Neural progenitor cell (in vitro differentiated cells): ENCODE data around the gene DDX10. TPM values are rescaled to one million over a fixed set of nuclear protein-coding genes. Genes with fewer than 3 reads are reported as not detected.

Experiments used
- DNase-seq: peaks from one replicate; pipeline ENCODE4 v3.0.0-alpha.2; 2016; ENCODE audit warnings: low spot score
- H2AFZ ChIP-seq: fragments of 200-600 bp; sonication (generic); replicated peaks from 2 replicates; pipeline ENCODE4 v1.6.1; 2016; ENCODE audit warnings: antibody characterized with exemption
- H3F3A ChIP-seq: fragments of 200-600 bp; sonication (generic); 2 replicates; pipeline ENCODE4 v1.6.1; 2016; ENCODE audit warnings: antibody characterized with exemption, low read depth
- H3K27ac ChIP-seq: fragments of 200-600 bp; sonication (generic); 2 replicates; pipeline ENCODE4 v1.5.1; 2016; ENCODE audit warnings: mild to moderate bottlenecking
- H3K27me3 ChIP-seq: fragments of 200-600 bp; sonication (generic); 2 replicates; pipeline ENCODE4 v1.6.1; 2016; ENCODE audit warnings: mild to moderate bottlenecking, moderate library complexity
- H3K36me3 ChIP-seq: fragments of 200-600 bp; sonication (generic); 2 replicates; pipeline ENCODE4 v1.5.1; 2016
- H3K4me1 ChIP-seq: fragments of 200-600 bp; sonication (generic); 2 replicates; pipeline ENCODE4 v1.6.1; 2016; ENCODE audit warnings: mixed run types
- H3K4me2 ChIP-seq: fragments of 200-600 bp; sonication (generic); 2 replicates; pipeline ENCODE4 v1.6.1; 2016
- H3K4me3 ChIP-seq: fragments of 200-600 bp; sonication (generic); 2 replicates; pipeline ENCODE4 v1.5.1; 2016
- H3K79me2 ChIP-seq: fragments of 200-600 bp; sonication (generic); 2 replicates; pipeline ENCODE4 v1.6.1; 2016; ENCODE audit warnings: low read depth
- H3K9ac ChIP-seq: fragments of 200-600 bp; sonication (generic); 2 replicates; pipeline ENCODE4 v1.6.1; 2016
- H3K9me3 ChIP-seq: fragments of 200-600 bp; sonication (generic); 2 replicates; pipeline ENCODE4 v1.5.1; 2016; ENCODE audit warnings: low read depth
- H4K20me1 ChIP-seq: fragments of 200-600 bp; sonication (generic); 2 replicates; pipeline ENCODE4 v1.6.1; 2016; ENCODE audit warnings: low read depth
- H3K27ac Mint-ChIP-seq: 3 replicates; pipeline ENCODE4 v1.8.0; 2021; ENCODE audit warnings: mixed read lengths
- H3K27me3 Mint-ChIP-seq: 2 replicates; pipeline ENCODE4 v1.8.0; 2022; ENCODE audit warnings: low read depth, mild to moderate bottlenecking, inconsistent platforms, moderate library complexity, mixed read lengths; ENCODE audit not compliant: insufficient read depth
- H3K36me3 Mint-ChIP-seq: 3 replicates; pipeline ENCODE4 v1.8.0; 2021; ENCODE audit warnings: mixed read lengths
- H3K4me1 Mint-ChIP-seq: 3 replicates; pipeline ENCODE4 v1.8.0; 2021; ENCODE audit warnings: mixed read lengths
- H3K4me3 Mint-ChIP-seq: 3 replicates; pipeline ENCODE4 v1.8.0; 2021; ENCODE audit warnings: mild to moderate bottlenecking, moderate library complexity, mixed read lengths
- H3K9me3 Mint-ChIP-seq: 3 replicates; pipeline ENCODE4 v1.8.0; 2020; ENCODE audit warnings: mixed read lengths
- CTCF ChIP-seq: fragments of 200-600 bp; sonication (generic); IDR thresholded peaks from 2 replicates; pipeline ENCODE4 v1.5.1; 2017; ENCODE audit warnings: antibody characterized with exemption, mild to moderate bottlenecking
- EZH2 ChIP-seq: fragments of 200-600 bp; sonication (generic); IDR thresholded peaks from 2 replicates; pipeline ENCODE4 v1.6.1; 2017; ENCODE audit warnings: antibody characterized with exemption, mild to moderate bottlenecking, moderate library complexity
- EZH2phosphoT487 ChIP-seq: fragments of 200-600 bp; sonication (generic); IDR thresholded peaks from 2 replicates; pipeline ENCODE4 v1.6.1; 2017; ENCODE audit warnings: antibody characterized with exemption
- total RNA-seq: library from RNA; depleted of rRNA; stranded (reverse); fragments of >200 nt; gene quantifications from 2 replicates; pipeline ENCODE4 v1.2.3, GENCODE V29; 2015; ENCODE audit warnings: low replicate concordance

Gene DDX10
- total RNA-seq, 1 donor from 2014 or later, result 34.1 TPM

- Histone ChIP-seq H3K36me3 (no peaks in the 10 kb centered on the region), H3K9ac (no peak overlapping the region), H3K27ac (no peak overlapping the region), H3K79me2 (no peaks in the 10 kb centered on the region), H3F3A (no peaks in the 10 kb centered on the region), H3K4me2 (no peak overlapping the region), H2AFZ (no peak overlapping the region), H4K20me1 (no peaks in the 10 kb centered on the region), H3K9me3 (no peaks in the 10 kb centered on the region), H3K4me3 (no peak overlapping the region), H3K4me1 (no peaks in the 10 kb centered on the region), H3K27me3 (no peaks in the 10 kb centered on the region)
- Mint-ChIP-seq H3K27ac (no peak overlapping the region), H3K4me3 (no peak overlapping the region), H3K36me3 (no peaks in the 10 kb centered on the region), H3K9me3 (no peaks in the 10 kb centered on the region), H3K4me1 (no peaks in the 10 kb centered on the region), H3K27me3 (no peaks in the 10 kb centered on the region)
- no peak for TF ChIP-seq EZH2phosphoT487
- TF ChIP-seq CTCF, result no peak
- no peak for TF ChIP-seq EZH2
- no peak for DNase-seq
Observed at GRCh38 chr11:108973402-108974162, 308.7 kb downstream of the DDX10 start.

- Histone ChIP-seq H3K27me3 (no peaks in the 10 kb centered on the region), H3K4me1 (no peaks in the 10 kb centered on the region), H3K4me3 (no peak overlapping the region), H2AFZ (no peak overlapping the region), H3K36me3 (no peaks in the 10 kb centered on the region), H3K9me3 (no peaks in the 10 kb centered on the region), H3K9ac (no peak overlapping the region), H3K4me2 (no peak overlapping the region), H3F3A (no peaks in the 10 kb centered on the region), H4K20me1 (no peaks in the 10 kb centered on the region), H3K79me2 (no peaks in the 10 kb centered on the region), H3K27ac (no peak overlapping the region)
- no peak for TF ChIP-seq CTCF
- no peak for TF ChIP-seq EZH2
- TF ChIP-seq EZH2phosphoT487, result no peak
- DNase-seq, result no peak
- no peak overlapping the region for H3K4me3 Mint-ChIP-seq
- no peaks in the 10 kb centered on the region for H3K9me3 Mint-ChIP-seq
- H3K36me3 Mint-ChIP-seq, result no peaks in the 10 kb centered on the region
- H3K27ac Mint-ChIP-seq, result no peak overlapping the region
- H3K4me1 Mint-ChIP-seq, result no peaks in the 10 kb centered on the region
- H3K27me3 Mint-ChIP-seq, result no peaks in the 10 kb centered on the region
Observed at GRCh38 chr11:108975026-108975425, 310.2 kb downstream of the DDX10 start.

- Histone ChIP-seq H3K36me3 (no peaks in the 10 kb centered on the region), H3K9me3 (no peaks in the 10 kb centered on the region), H3K27me3 (no peaks in the 10 kb centered on the region), H3K4me1 (no peaks in the 10 kb centered on the region), H2AFZ (no peak overlapping the region), H3K9ac (no peak overlapping the region), H3F3A (no peaks in the 10 kb centered on the region), H4K20me1 (no peaks in the 10 kb centered on the region), H3K27ac (no peak overlapping the region), H3K79me2 (no peaks in the 10 kb centered on the region), H3K4me3 (no peak overlapping the region), H3K4me2 (no peak overlapping the region)
- Mint-ChIP-seq H3K4me3 (no peak overlapping the region), H3K4me1 (no peaks in the 10 kb centered on the region), H3K27ac (no peak overlapping the region), H3K27me3 (no peaks in the 10 kb centered on the region), H3K9me3 (no peaks in the 10 kb centered on the region), H3K36me3 (no peaks in the 10 kb centered on the region)
- TF ChIP-seq EZH2phosphoT487 (no peak), CTCF (no peak), EZH2 (no peak)
- no peak for DNase-seq
Observed at GRCh38 chr11:108975641-108976071, 310.8 kb downstream of the DDX10 start.
